Subcutaneous adipose tissue (tissue), 4 donors: ENCODE results near the gene NKAIN2. TPM values are rescaled to one million over a fixed set of nuclear protein-coding genes. Genes with fewer than 3 reads are reported as not detected.

Source experiments
- CTCF ChIP-seq: fragments of 450-650 bp; IDR thresholded peaks from one replicate; pipeline ENCODE4 v1.5.1; 2016; ENCODE audit warnings: low read depth, mild to moderate bottlenecking, control low read depth, antibody characterized with exemption, moderate library complexity
- total RNA-seq, 4 donors: library from RNA; depleted of rRNA; stranded (reverse); fragments of >200 nt; gene quantifications; one replicate each; pipeline ENCODE4 v1.1.0, GENCODE V29; 2016

Gene NKAIN2
- total RNA-seq, 4 donors from 2014 or later = not detected

- no peak for TF ChIP-seq CTCF
These were observed 634.9 kb downstream of the NKAIN2 start for GRCh38 chr6:124438546-124439065.

- TF ChIP-seq CTCF = no peak
These were observed 637.8 kb downstream of the NKAIN2 start for GRCh38 chr6:124441450-124441849.

GRCh38 chr6:124443541-124443940 is 639.9 kb downstream of the NKAIN2 start:
- TF ChIP-seq CTCF = no peak

- no peak for TF ChIP-seq CTCF
These were observed 641.9 kb downstream of the NKAIN2 start for GRCh38 chr6:124445581-124445980.

- TF ChIP-seq CTCF = no peak
These were observed 643.3 kb downstream of the NKAIN2 start for GRCh38 chr6:124446961-124447360.

- TF ChIP-seq CTCF = no peak
These were observed 655.6 kb downstream of the NKAIN2 start for GRCh38 chr6:124459268-124459667.

- TF ChIP-seq CTCF = no peak
These were observed 659.1 kb downstream of the NKAIN2 start for GRCh38 chr6:124462750-124463149.
